Neural cell (in vitro differentiated cells): ENCODE data around the gene CALHM2. TPM values are rescaled to one million over a fixed set of nuclear protein-coding genes. Genes with fewer than 3 reads are reported as not detected.

Experiments used
- H2AFZ ChIP-seq: fragments of 200-600, 300-800 bp; sonication (generic), shearing (Covaris generic); 2 replicates; pipeline ENCODE4 v1.6.0; 2014; ENCODE audit warnings: low read depth, mild to moderate bottlenecking, antibody characterized with exemption, low read length, moderate library complexity
- H3F3A ChIP-seq: fragments of 200-600 bp; shearing (Covaris generic); 2 replicates; pipeline ENCODE4 v1.6.1; 2016; ENCODE audit warnings: mild to moderate bottlenecking, moderate library complexity, mixed read lengths, antibody characterized with exemption, low read length; ENCODE audit not compliant: insufficient read depth, poor library complexity, severe bottlenecking
- H3K27ac ChIP-seq: fragments of 200-600, 300-800 bp; sonication (generic), shearing (Covaris generic); 2 replicates; pipeline ENCODE4 v1.5.1; 2014; ENCODE audit warnings: mild to moderate bottlenecking, low read length, moderate library complexity
- H3K27me3 ChIP-seq: fragments of 300-800, 200-600 bp; sonication (generic), shearing (Covaris generic); 2 replicates; pipeline ENCODE4 v1.6.0; 2014; ENCODE audit warnings: mild to moderate bottlenecking, low read depth, low read length, moderate library complexity; ENCODE audit not compliant: insufficient read depth
- H3K36me3 ChIP-seq: fragments of 300-800, 200-600 bp; sonication (generic), shearing (Covaris generic); 2 replicates; pipeline ENCODE4 v1.5.1; 2014; ENCODE audit warnings: mild to moderate bottlenecking, antibody characterized with exemption, low read length, moderate library complexity; ENCODE audit not compliant: insufficient read depth
- H3K4me2 ChIP-seq: fragments of 300-800, 200-600 bp; sonication (generic), shearing (Covaris generic); 2 replicates; pipeline ENCODE4 v1.6.0; 2014; ENCODE audit warnings: mild to moderate bottlenecking, low read length
- H3K4me3 ChIP-seq: fragments of 300-800, 200-600 bp; sonication (generic), shearing (Covaris generic); 2 replicates; pipeline ENCODE4 v1.5.1; 2014; ENCODE audit warnings: mild to moderate bottlenecking, low read length, moderate library complexity
- H3K79me2 ChIP-seq: fragments of 200-600 bp; shearing (Covaris generic); replicated peaks from 2 replicates; pipeline ENCODE4 v1.6.0; 2014; ENCODE audit warnings: mild to moderate bottlenecking, low read length, moderate library complexity; ENCODE audit not compliant: insufficient read depth
- H3K9ac ChIP-seq: fragments of 300-800, 200-600 bp; sonication (generic), shearing (Covaris generic); 2 replicates; pipeline ENCODE4 v1.6.1; 2016; ENCODE audit warnings: mild to moderate bottlenecking, low read length, mixed read lengths
- H3K9me2 ChIP-seq: fragments of 200-600 bp; shearing (Covaris generic); 2 replicates; pipeline ENCODE4 v1.6.1; 2016; ENCODE audit warnings: mild to moderate bottlenecking, low read length, mixed read lengths; ENCODE audit not compliant: insufficient read depth
- H3K9me3 ChIP-seq: fragments of 200-600, 300-800 bp; sonication (generic), shearing (Covaris generic); 2 replicates; pipeline ENCODE4 v1.6.1; 2016; ENCODE audit warnings: mild to moderate bottlenecking, mixed run types, low read length, moderate library complexity, mixed read lengths
- H4K20me1 ChIP-seq: fragments of 200-600 bp; shearing (Covaris generic); 2 replicates; pipeline ENCODE4 v1.6.1; 2016; ENCODE audit warnings: mild to moderate bottlenecking, mixed run types; ENCODE audit not compliant: insufficient read depth
- CTCF ChIP-seq: fragments of 450-650 bp; IDR thresholded peaks from 2 replicates; pipeline ENCODE4 v1.5.1; 2014; ENCODE audit warnings: antibody characterized with exemption, mild to moderate bottlenecking, moderate library complexity; ENCODE audit not compliant: poor library complexity, severe bottlenecking
- EP300 ChIP-seq: fragments of 450-650 bp; conservative IDR thresholded peaks from 2 replicates; pipeline ENCODE4 v1.6.1; 2014; ENCODE audit warnings: antibody characterized with exemption, mild to moderate bottlenecking, moderate library complexity; ENCODE audit not compliant: poor library complexity, severe bottlenecking
- EZH2 ChIP-seq: fragments of 200-600, 300-800 bp; shearing (Covaris generic), sonication (generic); IDR thresholded peaks from 2 replicates; pipeline ENCODE4 v1.6.1; 2014; ENCODE audit warnings: antibody characterized with exemption, low read length, borderline replicate concordance, mild to moderate bottlenecking; ENCODE audit not compliant: insufficient read depth, poor library complexity, severe bottlenecking
- MXI1 ChIP-seq: fragments of 450-650 bp; conservative IDR thresholded peaks from 2 replicates; pipeline ENCODE4 v1.6.1; 2014; ENCODE audit warnings: antibody characterized with exemption, mild to moderate bottlenecking; ENCODE audit not compliant: poor library complexity, severe bottlenecking
- POLR2AphosphoS5 ChIP-seq: IDR thresholded peaks from 2 replicates; pipeline ENCODE4 v1.6.1; 2012
- RAD21 ChIP-seq: fragments of 450-650 bp; conservative IDR thresholded peaks from 2 replicates; pipeline ENCODE4 v1.6.1; 2014; ENCODE audit warnings: antibody characterized with exemption, mild to moderate bottlenecking, moderate library complexity
- REST ChIP-seq: IDR thresholded peaks from 2 replicates; pipeline ENCODE4 v1.6.1; 2012; ENCODE audit warnings: borderline replicate concordance
- SMC3 ChIP-seq: fragments of 450-650 bp; conservative IDR thresholded peaks from 2 replicates; pipeline ENCODE4 v1.6.1; 2014; ENCODE audit warnings: antibody characterized with exemption, mild to moderate bottlenecking, moderate library complexity; ENCODE audit not compliant: poor library complexity
- TAF1 ChIP-seq: IDR thresholded peaks from 2 replicates; pipeline ENCODE4 v1.6.1; 2012; ENCODE audit warnings: low read depth
- polyA plus RNA-seq: library from polyadenylated mRNA; depleted of rRNA; stranded (reverse); fragments of >200 nt; gene quantifications from 2 replicates; pipeline ENCODE4 v1.2.3, GENCODE V29; 2014

CALHM2 gene
- polyA plus RNA-seq, 1 donor from 2014 or later = not detected

GRCh38 chr10:103449208-103450144 is 2.7 kb downstream of the CALHM2 start:
- H3K9me2 ChIP-seq = no peaks in the 10 kb centered on the region
- H3F3A ChIP-seq = no peaks in the 10 kb centered on the region
- no peak for TF ChIP-seq POLR2AphosphoS5
- no peak for TF ChIP-seq CTCF
- TF ChIP-seq EP300 = no peak
- TF ChIP-seq REST = no peak
- TF ChIP-seq RAD21 = no peak
- TF ChIP-seq MXI1 = no peak
- no peak for TF ChIP-seq TAF1
- TF ChIP-seq EZH2 = no peak
- no peak for TF ChIP-seq SMC3
- H3K27me3 ChIP-seq = no peaks in the 10 kb centered on the region
- H2AFZ ChIP-seq = no peak overlapping the region
- no peaks in the 10 kb centered on the region for H4K20me1 ChIP-seq
- H3K36me3 ChIP-seq = peaks cover 3% of the 10 kb centered on the region
- H3K27ac ChIP-seq = no peak overlapping the region
- no peak overlapping the region for H3K4me2 ChIP-seq
- no peak overlapping the region for H3K4me3 ChIP-seq
- no peaks in the 10 kb centered on the region for H3K9me3 ChIP-seq
- no peaks in the 10 kb centered on the region for H3K79me2 ChIP-seq
- H3K9ac ChIP-seq = no peak overlapping the region

GRCh38 chr10:103448746-103449145 is 3.4 kb downstream of the CALHM2 start:
- Histone ChIP-seq H3K27me3 (no peaks in the 10 kb centered on the region), H3K9me3 (no peaks in the 10 kb centered on the region), H3F3A (no peaks in the 10 kb centered on the region), H3K9me2 (no peaks in the 10 kb centered on the region), H3K9ac (no peak overlapping the region), H3K4me3 (no peak overlapping the region), H3K27ac (no peak overlapping the region), H3K4me2 (no peak overlapping the region), H3K36me3 (peaks cover 7% of the 10 kb centered on the region), H2AFZ (no peak overlapping the region), H4K20me1 (no peaks in the 10 kb centered on the region), H3K79me2 (no peaks in the 10 kb centered on the region)
- TF ChIP-seq MXI1 = no peak
- no peak for TF ChIP-seq EZH2
- no peak for TF ChIP-seq REST
- TF ChIP-seq TAF1 = no peak
- no peak for TF ChIP-seq POLR2AphosphoS5
- no peak for TF ChIP-seq SMC3
- TF ChIP-seq CTCF = no peak
- TF ChIP-seq RAD21 = no peak
